GM19238 (cell line): Measurements from ENCODE around the gene CFAP210.
"Not testable (repeated sequence)": the region's sequence is repeated elsewhere in the genome, so short reads cannot be mapped to it uniquely, and the experiment has no call there.

ENCODE experiments used
- DNase-seq: peaks from one replicate; pipeline ENCODE4 v3.0.0; 2011; ENCODE audit warnings: low spot score; ENCODE audit not compliant: insufficient read length

CFAP210 gene

GRCh38 chr2:169623235-169623634 lies 71.0 kb downstream of the CFAP210 start:
- no peak for DNase-seq

GRCh38 chr2:169620509-169620908 lies 73.7 kb downstream of the CFAP210 start:
- DNase-seq = no peak

- DNase-seq = no peak
Measured at GRCh38 chr2:169619946-169620345, 74.3 kb downstream of the CFAP210 start.

GRCh38 chr2:169615982-169616381 lies 78.2 kb downstream of the CFAP210 start:
- DNase-seq = not testable (repeated sequence)

GRCh38 chr2:169613876-169614275 lies 80.3 kb downstream of the CFAP210 start:
- no peak for DNase-seq

- no peak for DNase-seq
Measured at GRCh38 chr2:169609264-169609663, 84.9 kb downstream of the CFAP210 start.

- no peak for DNase-seq
Measured at GRCh38 chr2:169599568-169599967, 94.6 kb downstream of the CFAP210 start.

GRCh38 chr2:169598982-169599381 lies 95.2 kb downstream of the CFAP210 start:
- no peak for DNase-seq

- DNase-seq = not testable (repeated sequence)
Measured at GRCh38 chr2:169596546-169596945, 97.7 kb downstream of the CFAP210 start.
